GM21717 (cell line): ENCODE measurements around the gene TMEM63A.

Source experiments
- ATAC-seq: cut with Tn5 transposase; IDR thresholded peaks from one replicate; pipeline ENCODE4 v1.9.1; 2021; ENCODE audit warnings: mild to moderate bottlenecking, moderate library complexity; ENCODE audit not compliant: unreplicated experiment

The TMEM63A gene

DNA sequence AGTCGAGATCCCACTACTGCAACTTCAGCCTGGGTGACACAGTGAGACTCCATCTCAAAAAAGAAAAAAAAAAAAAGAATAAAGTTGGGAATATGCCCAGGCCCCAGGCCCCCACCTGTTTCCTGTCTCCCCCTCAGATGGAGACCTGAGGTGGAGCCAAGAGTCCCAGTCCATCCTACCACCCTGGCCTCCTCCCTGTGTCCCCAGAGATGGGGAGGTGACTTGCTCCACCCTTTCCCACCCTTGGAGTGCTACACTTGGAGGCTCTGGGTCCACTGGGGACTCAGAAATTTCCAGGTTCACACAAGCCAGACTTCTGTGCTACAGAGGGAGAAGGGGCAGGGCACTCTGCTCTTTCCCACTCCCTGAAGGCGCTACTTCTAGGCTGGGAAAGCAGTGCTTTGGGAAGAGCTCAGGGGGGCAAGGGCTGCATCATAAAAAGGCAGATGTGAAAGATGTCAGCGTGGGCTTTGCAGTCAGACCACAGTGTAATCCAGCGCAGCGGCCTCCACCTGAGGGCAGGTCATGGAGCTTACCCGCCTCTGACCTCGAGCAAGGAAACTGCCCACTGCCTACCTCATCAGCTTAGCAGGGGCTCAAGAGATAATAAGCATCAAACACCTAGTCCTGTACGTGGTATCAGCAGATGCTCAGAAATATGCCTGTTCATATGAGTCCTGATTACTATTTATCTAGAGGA is 13.4 kb downstream of the TMEM63A start:
- ATAC-seq = no peak

DNA sequence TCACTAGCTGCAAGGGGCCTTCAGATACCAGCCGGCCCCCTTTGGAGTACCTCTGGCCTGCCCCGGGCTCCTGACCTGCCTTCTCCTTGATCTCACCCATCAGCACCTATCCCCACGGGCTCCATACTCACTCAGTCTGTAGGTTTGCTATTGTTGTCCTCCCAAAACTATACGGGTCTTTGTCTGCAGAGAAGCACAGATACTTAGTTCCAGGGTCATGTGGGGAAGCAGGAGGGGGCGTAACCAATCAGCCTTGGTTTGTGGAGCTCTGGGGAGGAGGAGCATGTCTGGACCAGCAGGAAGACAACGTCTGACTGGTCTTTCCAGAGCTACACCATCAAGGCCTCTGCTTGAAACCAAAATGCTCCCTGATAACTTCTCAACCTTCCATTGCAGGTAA is 15.2 kb downstream of the TMEM63A start:
- ATAC-seq = no peak

DNA sequence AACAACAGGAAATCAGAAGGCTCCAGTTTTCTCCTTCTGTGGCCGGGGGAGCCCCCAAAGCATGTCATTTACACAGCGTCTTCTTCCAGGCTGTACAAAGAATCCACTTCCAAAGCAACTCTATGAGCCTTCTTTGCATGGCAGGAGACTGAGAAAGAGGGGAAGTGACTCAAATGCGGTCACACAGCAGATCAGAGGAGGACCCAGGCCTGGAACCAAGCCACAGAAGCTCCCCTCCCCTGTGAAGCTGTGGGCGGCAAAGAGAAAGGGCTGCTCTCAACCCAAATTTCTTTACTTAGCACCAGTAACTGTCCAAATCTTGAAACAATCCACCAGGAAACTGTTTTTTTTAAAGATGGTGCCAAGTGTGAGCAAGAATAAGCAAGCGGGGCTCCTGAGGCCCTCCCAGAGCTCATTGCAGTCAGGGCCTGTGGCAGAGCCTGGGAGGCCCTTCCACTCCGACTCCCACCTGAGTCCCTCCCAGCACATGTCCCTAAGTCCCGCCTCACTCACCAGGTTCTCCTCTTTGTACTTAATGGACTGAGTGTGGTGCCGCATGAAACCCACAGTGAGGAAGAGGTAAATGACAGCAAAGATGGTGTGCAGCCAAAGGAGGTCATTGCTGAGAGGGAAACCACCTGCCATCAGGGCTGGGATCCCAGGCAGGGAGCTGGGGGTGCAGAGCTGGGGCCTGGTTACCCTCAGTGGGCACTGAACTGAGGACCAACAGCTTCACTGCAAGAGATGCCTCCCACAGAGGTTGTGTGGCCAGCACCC is 15.9 kb downstream of the TMEM63A start:
- ATAC-seq = peak; percentile 69

GRCh38 chr1:225865514-225865913 is 16.7 kb downstream of the TMEM63A start:
- ATAC-seq = no peak

- no peak for ATAC-seq
Observed at GRCh38 chr1:225863167-225863566, 19.0 kb downstream of the TMEM63A start.

DNA sequence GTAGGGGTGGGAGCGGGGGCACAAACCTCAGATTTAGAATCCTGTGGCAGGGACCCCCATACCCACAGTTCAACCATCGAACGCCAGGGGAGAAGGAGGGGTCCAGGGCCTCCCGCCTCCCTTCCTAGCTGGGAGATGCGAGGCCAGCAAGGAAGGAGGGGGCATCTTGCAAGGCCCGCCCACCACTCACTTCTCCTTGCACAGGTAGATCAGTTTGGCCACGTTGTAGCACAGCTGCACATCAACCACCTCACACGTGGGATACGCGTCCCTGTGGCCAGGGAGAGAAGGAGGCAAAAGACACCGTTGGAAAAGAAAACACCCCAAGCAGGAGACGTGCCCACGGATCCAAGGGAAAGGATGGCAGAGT is 19.6 kb downstream of the TMEM63A start:
- ATAC-seq = no peak

DNA sequence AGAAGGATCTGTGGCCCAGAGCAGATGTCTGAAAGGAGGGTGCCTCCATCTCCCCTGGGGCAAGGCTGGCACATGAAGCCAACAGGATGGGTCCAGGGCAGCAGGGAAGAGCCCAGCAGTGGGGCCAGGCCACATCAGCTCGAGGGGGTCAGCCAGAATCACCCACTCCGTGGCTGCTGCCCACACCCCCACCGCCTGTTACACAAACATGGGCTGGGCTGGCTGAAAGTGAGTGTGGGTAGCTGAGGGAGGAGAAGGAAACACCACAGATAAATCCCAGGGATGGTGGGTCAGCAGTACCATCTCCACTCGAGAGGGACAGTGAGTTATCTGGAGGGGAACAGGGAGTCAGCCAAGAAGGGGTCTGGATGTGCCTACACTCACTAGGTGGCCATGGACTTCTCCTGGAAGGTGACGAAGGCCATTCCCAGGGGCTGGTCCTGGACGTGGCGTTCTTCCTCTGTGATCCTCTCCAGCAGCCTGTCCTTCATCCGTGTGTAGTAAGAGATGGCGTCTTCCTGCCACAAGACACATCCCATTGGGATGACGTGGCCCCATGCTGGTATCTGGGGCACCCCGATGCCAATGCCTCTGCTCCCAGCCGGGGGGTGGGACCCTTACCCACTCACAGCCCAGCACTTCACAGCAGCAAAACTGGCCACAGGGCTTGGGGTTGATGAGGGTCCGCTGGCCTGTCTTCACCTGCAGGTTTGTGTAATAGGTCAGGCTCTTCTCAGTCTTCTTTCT is 20.2 kb downstream of the TMEM63A start:
- ATAC-seq = no peak

DNA sequence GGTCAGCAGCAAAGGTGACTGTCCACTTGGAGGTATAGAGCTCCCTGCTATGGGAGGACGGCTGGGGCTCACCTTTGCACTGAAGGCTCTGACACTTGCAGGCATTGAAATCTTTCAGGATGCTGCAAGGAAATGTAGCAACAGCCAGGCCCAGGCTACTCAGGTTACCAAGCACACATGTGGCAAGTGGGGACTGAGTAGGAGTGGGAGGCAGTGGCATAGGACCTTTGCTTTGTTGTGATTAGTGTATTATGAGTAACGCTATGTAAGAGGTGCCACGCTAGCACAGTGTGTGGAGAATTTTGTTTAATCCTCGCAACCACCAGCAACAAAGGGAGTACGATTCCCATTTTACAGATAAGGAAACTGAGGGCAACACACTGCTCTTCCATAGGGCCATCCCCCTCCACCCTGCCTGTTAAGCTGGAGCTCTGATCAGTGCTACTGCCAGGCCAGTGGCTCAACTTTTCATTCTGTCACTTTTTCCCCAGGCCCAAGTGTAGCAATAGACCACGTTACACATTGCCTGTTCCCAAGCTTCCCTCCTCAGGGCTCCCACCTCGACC is 21.2 kb downstream of the TMEM63A start:
- ATAC-seq = no peak

GRCh38 chr1:225860107-225860506 is 22.1 kb downstream of the TMEM63A start:
- no peak for ATAC-seq

- ATAC-seq = no peak
Observed at GRCh38 chr1:225859151-225859550, 23.0 kb downstream of the TMEM63A start.

- no peak for ATAC-seq
Observed at GRCh38 chr1:225857256-225857655, 24.9 kb downstream of the TMEM63A start.

DNA sequence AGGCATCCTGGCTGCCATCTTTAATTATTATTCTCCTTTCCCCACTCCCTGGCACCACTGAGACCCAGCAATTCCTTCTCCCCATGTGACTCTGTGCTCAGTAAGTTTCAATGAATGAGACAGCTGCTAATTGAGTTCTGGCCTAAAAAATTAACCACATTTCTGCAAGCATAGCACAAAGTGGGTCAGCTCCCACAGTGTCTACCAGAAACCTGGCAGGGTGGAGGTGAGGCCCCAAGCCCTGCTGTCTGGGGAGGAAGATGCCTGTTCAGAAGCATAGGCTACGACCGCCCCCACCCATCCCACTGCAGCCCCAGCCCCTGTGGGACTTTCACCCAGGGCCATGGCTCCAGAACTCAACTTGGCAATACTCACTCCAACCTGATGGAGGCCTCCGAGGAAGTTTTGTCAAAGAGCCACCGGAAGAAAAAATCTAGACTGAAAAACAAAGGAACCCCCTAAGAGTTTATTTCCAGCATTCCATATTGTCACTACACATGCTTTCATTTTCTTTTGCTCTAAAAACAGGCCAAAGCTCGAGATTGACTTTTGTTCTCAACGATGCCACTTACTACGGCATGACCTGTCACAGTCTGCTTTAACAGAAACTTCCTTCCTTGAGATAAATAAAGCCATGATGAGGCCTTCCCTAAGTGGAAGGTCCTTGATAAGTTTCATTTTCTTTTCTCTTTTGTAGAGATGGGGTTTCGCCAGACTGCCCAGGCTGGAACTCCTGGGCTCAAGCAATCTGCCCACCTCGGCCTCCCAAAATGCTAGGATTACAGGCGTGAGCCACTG is 26.5 kb downstream of the TMEM63A start:
- ATAC-seq = no peak

DNA sequence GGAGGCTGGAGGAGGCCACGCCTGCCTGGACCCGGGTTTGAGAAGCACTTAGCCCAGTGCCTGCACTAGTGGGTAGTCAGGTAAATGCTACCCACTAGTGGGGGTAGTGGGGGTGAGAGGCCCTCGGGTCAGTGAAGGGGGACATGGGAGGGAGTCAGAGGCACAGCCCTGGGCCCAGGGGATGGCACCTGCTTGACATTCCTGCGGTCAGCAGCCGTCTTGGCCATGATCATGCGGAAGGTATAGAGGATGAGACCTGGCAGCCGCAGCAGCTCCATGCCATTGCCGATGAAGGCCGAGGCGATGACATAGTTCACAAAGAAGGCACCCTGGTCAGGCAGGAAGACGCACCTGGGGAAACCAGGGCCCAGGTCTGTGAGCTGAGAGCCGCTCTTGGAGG is 28.7 kb downstream of the TMEM63A start:
- no peak for ATAC-seq

DNA sequence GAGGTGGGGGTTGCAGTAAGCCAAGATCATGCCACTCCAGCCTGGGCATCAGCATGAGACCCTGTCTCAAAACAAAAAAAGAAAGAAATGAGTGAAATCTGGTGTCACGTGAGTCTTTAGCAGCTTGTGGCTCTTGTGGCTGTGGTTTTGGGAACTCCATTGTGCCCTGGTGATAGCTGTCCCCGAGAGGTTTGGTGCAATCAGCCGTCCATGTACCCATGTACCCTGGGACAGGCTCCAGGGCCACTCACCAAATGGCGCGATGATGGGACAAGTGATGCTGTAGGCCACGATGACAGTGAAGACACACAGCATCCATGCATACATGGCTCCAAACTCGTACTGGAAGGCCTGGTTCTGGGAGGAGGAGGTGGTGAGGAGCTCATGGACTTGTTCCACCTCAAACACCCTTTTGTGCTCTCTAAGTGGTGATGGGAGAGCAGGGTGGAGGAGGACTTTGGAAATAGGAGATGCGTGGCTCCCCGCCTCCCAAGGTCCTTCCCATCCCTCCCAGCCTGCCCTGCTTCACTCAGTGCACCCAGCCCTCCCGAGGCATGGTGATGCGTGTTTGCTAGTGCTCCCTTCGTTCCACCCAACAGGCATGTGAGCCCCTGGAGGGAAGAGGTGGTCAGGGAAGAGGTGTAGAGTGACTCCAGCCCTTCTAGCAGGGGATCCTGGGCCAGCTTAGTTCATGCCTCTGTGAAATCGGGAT is 29.6 kb downstream of the TMEM63A start:
- no peak for ATAC-seq

- ATAC-seq = peak; percentile 70
Observed at GRCh38 chr1:225851805-225852204, 30.4 kb downstream of the TMEM63A start.

- no peak for ATAC-seq
Observed at GRCh38 chr1:225850370-225850769, 31.8 kb downstream of the TMEM63A start.

DNA sequence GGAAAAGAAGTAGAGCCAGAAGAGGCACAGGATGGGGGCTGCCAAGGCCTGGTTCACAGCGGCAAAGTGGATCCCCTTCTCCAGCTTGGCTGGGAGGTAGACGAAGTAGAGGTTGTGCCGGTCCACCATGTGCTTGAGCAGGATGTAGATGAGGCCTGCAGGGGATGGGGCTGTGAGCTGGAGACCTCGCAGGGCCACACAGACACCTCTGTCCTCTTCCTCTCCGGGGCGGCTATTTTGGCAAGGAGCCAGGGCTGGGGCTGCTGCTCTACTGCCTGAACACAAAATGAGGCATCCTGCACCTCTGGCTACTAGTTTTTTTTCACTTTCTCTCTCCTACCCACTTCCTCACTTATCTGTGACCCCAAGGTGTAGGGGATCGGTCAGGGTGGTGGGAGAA is 32.3 kb downstream of the TMEM63A start:
- ATAC-seq = no peak

DNA sequence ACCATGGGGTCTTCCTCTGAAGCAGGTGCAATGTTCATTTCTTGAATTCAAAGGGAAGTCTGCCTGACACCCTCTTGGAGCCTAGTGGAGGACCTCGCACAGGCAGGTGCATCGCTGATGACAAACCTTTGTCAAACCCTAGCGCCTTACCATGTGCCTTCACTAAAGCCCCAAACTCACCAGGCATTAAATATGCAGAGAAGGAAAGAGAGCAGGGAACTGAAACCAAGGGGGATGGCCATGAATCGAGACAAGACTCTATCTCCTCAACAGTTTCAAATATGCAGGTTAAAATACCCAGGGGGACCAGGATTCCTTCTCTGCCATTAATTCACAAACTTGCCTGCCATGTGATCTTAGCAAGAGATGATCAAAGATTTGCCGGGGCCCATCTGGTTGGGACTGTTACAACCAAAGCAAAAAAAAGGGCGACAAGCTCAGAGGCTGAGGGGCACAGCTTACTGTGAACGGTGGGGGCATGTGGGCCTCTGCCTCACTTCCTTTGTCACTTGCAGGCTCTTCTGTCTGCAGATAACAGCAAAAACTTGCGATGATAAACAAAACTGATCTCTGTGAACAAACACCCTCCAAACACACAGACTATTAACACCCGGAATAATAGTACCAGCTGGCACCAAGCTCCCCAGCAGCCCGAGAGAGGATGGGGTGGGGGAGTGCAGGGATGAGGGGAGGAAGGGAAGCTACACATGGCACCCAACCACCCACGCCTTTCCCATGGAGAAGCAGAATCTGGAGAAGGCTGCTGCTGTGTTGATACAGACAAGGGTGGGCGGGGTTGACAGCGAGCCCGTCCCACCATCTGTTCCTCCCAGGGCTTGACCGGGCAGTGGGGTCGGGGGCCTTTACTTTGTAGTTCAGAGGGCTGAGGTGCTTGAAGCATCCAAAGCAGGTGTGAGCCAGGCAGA is 33.9 kb downstream of the TMEM63A start:
- ATAC-seq = peak; percentile 77

DNA sequence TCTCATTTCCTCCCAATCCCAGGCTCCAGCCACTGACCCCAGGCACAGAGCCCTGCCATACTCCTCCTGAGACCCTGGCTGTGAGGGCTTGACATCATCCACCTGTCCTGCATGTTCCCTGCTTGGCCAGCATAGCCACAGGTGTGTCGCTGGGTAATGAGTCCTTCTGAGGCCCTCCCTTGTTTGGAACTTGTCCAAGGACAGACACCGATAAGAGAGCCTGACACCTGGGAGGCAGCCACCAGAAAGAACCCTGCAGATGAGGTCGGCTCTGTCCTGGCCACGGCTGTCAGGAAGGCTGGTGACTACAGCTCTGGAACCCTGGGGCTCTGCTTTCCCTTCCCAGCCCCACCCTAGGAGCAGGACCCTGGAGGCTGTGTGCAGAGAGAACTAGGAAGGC is 34.6 kb downstream of the TMEM63A start:
- peak; percentile 8 for ATAC-seq
